Testis (tissue), 3 donors: ENCODE data around the gene JMJD4. TPM values are rescaled to one million over a fixed set of nuclear protein-coding genes. Genes with fewer than 3 reads are reported as not detected.
A peak's percentile ranks its signal among the peaks of the same experiment; 100 is the strongest.

Experiments
- DNase-seq: peaks from one replicate; pipeline ENCODE4 v3.0.0-alpha.2; 2019
- H3K27ac ChIP-seq, 2 donors: fragments of 200-600 bp; sonication (generic); one replicate each; pipeline ENCODE4 v1.5.1; 2019
- H3K27me3 ChIP-seq: fragments of 200-600 bp; sonication (generic); one replicate; pipeline ENCODE4 v1.5.1; 2019
- H3K36me3 ChIP-seq: fragments of 200-600 bp; sonication (generic); one replicate; pipeline ENCODE4 v1.5.1; 2017; ENCODE audit warnings: low read depth; ENCODE audit errors: missing control alignments
- H3K4me1 ChIP-seq: fragments of 200-600 bp; sonication (generic); one replicate; pipeline ENCODE4 v1.5.1; 2019
- H3K4me3 ChIP-seq, 2 donors: fragments of 200-600 bp; sonication (generic); one replicate each; pipeline ENCODE4 v1.5.1; 2017 to 2019
- H3K9me3 ChIP-seq: fragments of 200-600 bp; sonication (generic); one replicate; pipeline ENCODE4 v1.5.1; 2017
- CTCF ChIP-seq, 3 experiments: fragments of 450-650 bp in 2 of 3; fragments of 200-600 bp in 1 of 3; sonication (generic) in 1 of 3; IDR thresholded peaks; one replicate each; pipeline ENCODE4 v1.5.1; 2016 to 2019; ENCODE audit warnings: antibody characterized with exemption in 3 of 3, mild to moderate bottlenecking in 2 of 3, moderate library complexity in 1 of 3
- POLR2A ChIP-seq: fragments of 450-650 bp; IDR thresholded peaks from one replicate; pipeline ENCODE4 v1.6.1; 2017; ENCODE audit warnings: antibody characterized with exemption, mild to moderate bottlenecking, moderate library complexity
- WGBS, 2 donors: methylation state at CpG; one replicate each; pipeline ENCODE4 v1.1.5; 2018; 5-methylcytosine and 5-hydroxymethylcytosine counted together
- intact Hi-C: fragments of 100-400 bp; cut with DNase I; formaldehyde crosslinking; loops from one replicate; pipeline ENCODE4 v1.15.1; 2023; ENCODE audit warnings: low total_unique reads
- polyA plus RNA-seq: library from polyadenylated mRNA; stranded (reverse); fragments of 350-450 nt; fragmentation: Illumina TruSeq; extraction: RNeasy Lipid Tissue Mini Kit (QIAGEN cat#74804); gene quantifications from one replicate; pipeline ENCODE4 v1.2.3, GENCODE V29; 2014; ENCODE audit warnings: low read depth, low replicate concordance; ENCODE audit not compliant: insufficient read depth
- total RNA-seq, 2 donors: library from RNA; depleted of rRNA; stranded (reverse); fragments of >200 nt; gene quantifications; one replicate each; pipeline ENCODE4 v1.2.3, GENCODE V29; 2016

The JMJD4 gene
- total and polyA plus RNA-seq, 3 donors from 2014 or later = 33.8 to 36.1 (median 35.2) TPM

- intact Hi-C loops = no loop called here
- Histone ChIP-seq H3K4me3 (no peak overlapping the region), H3K9me3 (no peaks in the 10 kb centered on the region), H3K27ac (no peak overlapping the region), H3K27me3 (no peaks in the 10 kb centered on the region), H3K36me3 (no peaks in the 10 kb centered on the region), H3K4me1 (peaks cover 6% of the 10 kb centered on the region)
- no peak for DNase-seq
- TF ChIP-seq CTCF (IDR thresholded peaks at IDR 0.05) = no peak
- TF ChIP-seq POLR2A = no peak
- WGBS, 2 donors = 95 to 97% methylated on average over 4 of the region's 4 CpGs
Observed at GRCh38 chr1:227754958-227755357, 19.9 kb upstream of the JMJD4 start.

- peaks cover 11% of the 10 kb centered on the region for H3K4me1 ChIP-seq
Observed at GRCh38 chr1:227753999-227754711, 19.1 kb upstream of the JMJD4 start.

GRCh38 chr1:227749916-227750710 lies 15.0 kb upstream of the JMJD4 start:
- peaks cover 15% of the 10 kb centered on the region for H3K4me1 ChIP-seq
- intact Hi-C loops = no loop called here
- no peaks in the 10 kb centered on the region for H3K9me3 ChIP-seq
- TF ChIP-seq CTCF (IDR thresholded peaks at IDR 0.05) (no peak), POLR2A (no peak)
- H3K4me3 ChIP-seq = no peak overlapping the region
- WGBS, 2 donors = 79 to 81% methylated on average over 13 to 19 of the region's 19 CpGs
- H3K27me3 ChIP-seq = no peaks in the 10 kb centered on the region
- no peaks in the 10 kb centered on the region for H3K36me3 ChIP-seq
- no peak overlapping the region for H3K27ac ChIP-seq
- peak; percentile 38 for DNase-seq

More at GRCh38 chr1:227753999-227754711, 19.1 kb upstream of the JMJD4 start:
- Histone ChIP-seq H3K36me3 (no peaks in the 10 kb centered on the region), H3K9me3 (no peaks in the 10 kb centered on the region), H3K27ac (no peak overlapping the region), H3K4me3 (no peak overlapping the region), H3K27me3 (no peaks in the 10 kb centered on the region)
- WGBS, 2 donors = 65 to 70% methylated on average over 7 of the region's 7 CpGs
- intact Hi-C loops = no loop called here
- no peak for DNase-seq
- TF ChIP-seq CTCF (IDR thresholded peaks at IDR 0.05) (no peak), POLR2A (no peak)

DNA sequence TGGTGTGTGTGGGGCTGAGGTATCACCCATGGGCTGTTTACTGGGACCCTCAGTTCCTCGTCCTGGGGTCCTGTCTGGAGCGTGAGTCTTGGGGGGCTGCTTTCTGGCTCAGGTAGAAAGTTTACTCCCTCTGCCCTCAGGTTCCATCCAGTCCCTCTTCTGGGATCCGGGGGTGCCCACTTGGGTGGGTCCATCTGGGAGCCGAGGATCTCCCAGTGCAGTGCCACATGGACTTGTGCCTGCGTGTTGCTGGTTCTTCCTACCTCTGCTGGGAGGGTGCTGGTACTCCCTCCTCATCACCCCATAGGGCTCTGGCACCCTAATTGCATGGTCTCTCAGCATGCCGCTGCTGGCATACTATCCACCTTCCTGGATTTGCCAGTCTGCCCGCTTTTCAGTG lies 14.1 kb upstream of the JMJD4 start:
- intact Hi-C loops = no loop called here
- peaks cover 15% of the 10 kb centered on the region for H3K4me1 ChIP-seq

More for the DNA sequence above, 14.1 kb upstream of the JMJD4 start:
- Histone ChIP-seq H3K36me3 (no peaks in the 10 kb centered on the region), H3K27ac (peak overlapping the region; percentile 48 to 65), H3K27me3 (no peaks in the 10 kb centered on the region), H3K4me3 (no peak overlapping the region), H3K9me3 (no peaks in the 10 kb centered on the region)
- WGBS, 2 donors = 92 to 93% methylated on average over 5 to 7 of the region's 7 CpGs
- no peak for TF ChIP-seq POLR2A
- TF ChIP-seq CTCF (IDR thresholded peaks at IDR 0.05) = no peak
- DNase-seq = no peak
